Transverse colon (tissue), 4 donors: Measurements from ENCODE around the gene PAK2. TPM values are rescaled to one million over a fixed set of nuclear protein-coding genes. Genes with fewer than 3 reads are reported as not detected.

Source experiments
- DNase-seq: peaks from one replicate; pipeline ENCODE4 v3.0.0-alpha.2; 2019
- H3K27ac ChIP-seq, 4 donors: fragments of 200-600 bp; sonication (generic); 2 replicates each; pipeline ENCODE4 v1.5.1; 2016 to 2018; ENCODE audit warnings: inconsistent platforms in 4 of 4
- H3K27me3 ChIP-seq: fragments of 200-600 bp; sonication (generic); 2 replicates; pipeline ENCODE4 v1.5.1; 2017; ENCODE audit warnings: inconsistent platforms
- H3K36me3 ChIP-seq, 4 donors: fragments of 200-600 bp; sonication (generic); 2 replicates each; pipeline ENCODE4 v1.5.1; 2017 to 2019; ENCODE audit warnings: inconsistent platforms in 4 of 4
- H3K4me1 ChIP-seq, 4 donors: fragments of 200-600 bp; sonication (generic); 2 replicates each; pipeline ENCODE4 v1.5.1; 2017 to 2020; ENCODE audit warnings: inconsistent platforms in 4 of 4
- H3K4me3 ChIP-seq, 4 donors: fragments of 200-600 bp; sonication (generic); 1 replicate in 1 of 4; 2 replicates in 3 of 4; pipeline versions ENCODE4 v1.5.1 to v1.6.1; 2017 to 2019; ENCODE audit warnings: inconsistent platforms in 4 of 4
- H3K9me3 ChIP-seq, 2 donors: fragments of 200-600 bp; sonication (generic); 2 replicates each; pipeline ENCODE4 v1.5.1; 2017 to 2019; ENCODE audit warnings: inconsistent platforms in 2 of 2
- CTCF ChIP-seq, 5 experiments: fragments of 200-600 bp in 3 of 5; fragments of 450-650 bp in 2 of 5; sonication (generic) in 3 of 5; IDR thresholded peaks; 1 replicate in 2 of 5; 2 replicates in 3 of 5; pipeline ENCODE4 v1.5.1; 2016 to 2017; ENCODE audit warnings: antibody characterized with exemption in 5 of 5, inconsistent platforms in 3 of 5, mild to moderate bottlenecking in 2 of 5, moderate library complexity in 1 of 5
- EP300 ChIP-seq: sonication (generic); formaldehyde crosslinking; IDR thresholded peaks from one replicate; pipeline ENCODE4 v1.6.1; 2017; ENCODE audit warnings: antibody characterized with exemption, low read depth
- POLR2A ChIP-seq: fragments of 450-650 bp; IDR thresholded peaks from one replicate; pipeline ENCODE4 v1.6.1; 2016; ENCODE audit warnings: antibody characterized with exemption, mild to moderate bottlenecking, moderate library complexity
- POLR2AphosphoS5 ChIP-seq, 3 donors: sonication (generic); formaldehyde crosslinking; IDR thresholded peaks; one replicate each; pipeline ENCODE4 v1.6.1; 2016; ENCODE audit warnings: antibody characterized with exemption in 3 of 3
- WGBS, 2 donors: methylation state at CpG; one replicate each; pipeline ENCODE4 v1.1.5; 2018; ENCODE audit warnings: low coverage in 1 of 2; 5-methylcytosine and 5-hydroxymethylcytosine counted together
- in situ Hi-C, 4 donors: fragments of 200-750 bp; cut with MboI; loops; one replicate each; pipeline versions ENCODE4 v1.15.0 to v1.15.1; 2017; ENCODE audit warnings: low sequenced_read_pairs in 3 of 4, low pct_ligation_motif_present in 1 of 4, low pct_unique_long_range_greater_than_20kb in 1 of 4
- intact Hi-C: fragments of 100-400 bp; cut with DNase I; formaldehyde crosslinking; loops from one replicate; pipeline ENCODE4 v1.15.1; 2023; ENCODE audit warnings: low total_unique reads
- total RNA-seq, 4 donors: library from RNA; depleted of rRNA; stranded (reverse); fragments of >200 nt; gene quantifications; one replicate each; pipeline ENCODE4 v1.1.0, GENCODE V29; 2016

The PAK2 gene
- total RNA-seq, 4 donors from 2014 or later: 16.3 to 54.5 (median 36.7) TPM

- intact Hi-C loops (no loop called here), in situ Hi-C loops (no loop called here)
- H3K36me3 ChIP-seq: no peaks in the 10 kb centered on the region
- H3K4me3 ChIP-seq: no peak overlapping the region
- TF ChIP-seq CTCF (IDR thresholded peaks at IDR 0.05) (no peak), POLR2A (no peak), POLR2AphosphoS5 (IDR thresholded peaks at IDR 0.05) (no peak), EP300 (no peak)
- H3K27me3 ChIP-seq: no peaks in the 10 kb centered on the region
- no peaks in the 10 kb centered on the region for H3K9me3 ChIP-seq
- peaks cover 0 to 3% (median 0%) of the 10 kb centered on the region in 4 donors for H3K4me1 ChIP-seq
- no peak overlapping the region for H3K27ac ChIP-seq
- no peak for DNase-seq
- 92 to 100% methylated on average over 1 to 7 of the region's 7 CpGs for WGBS, 2 donors
Measured at GRCh38 chr3:196763179-196763578, 23.5 kb downstream of the PAK2 start.

GRCh38 chr3:196765454-196765853 lies 25.8 kb downstream of the PAK2 start:
- intact Hi-C loops: no loop called here
- in situ Hi-C loops: no loop called here
- no peak for TF ChIP-seq POLR2AphosphoS5 (IDR thresholded peaks at IDR 0.05)
- no peak for TF ChIP-seq CTCF (IDR thresholded peaks at IDR 0.05)
- TF ChIP-seq EP300: no peak
- no peak for TF ChIP-seq POLR2A
- no peak overlapping the region for H3K4me3 ChIP-seq
- no peak for DNase-seq
- H3K9me3 ChIP-seq: no peaks in the 10 kb centered on the region
- H3K36me3 ChIP-seq: no peaks in the 10 kb centered on the region
- H3K4me1 ChIP-seq: no peaks in the 10 kb centered on the region
- H3K27me3 ChIP-seq: no peaks in the 10 kb centered on the region
- no peak overlapping the region for H3K27ac ChIP-seq

GRCh38 chr3:196771067-196771466 lies 31.4 kb downstream of the PAK2 start:
- WGBS, 2 donors: 89 to 93% methylated on average over 1 of the region's 1 CpG
- H3K4me1 ChIP-seq: peaks cover 0 to 27% (median 2%) of the 10 kb centered on the region in 4 donors
- no peaks in the 10 kb centered on the region for H3K9me3 ChIP-seq
- intact Hi-C loops: no loop called here
- H3K27ac ChIP-seq: no peak overlapping the region
- in situ Hi-C loops: no loop called here
- no peaks in the 10 kb centered on the region for H3K36me3 ChIP-seq
- no peak overlapping the region for H3K4me3 ChIP-seq
- TF ChIP-seq POLR2AphosphoS5 (IDR thresholded peaks at IDR 0.05) (no peak), CTCF (IDR thresholded peaks at IDR 0.05) (no peak), POLR2A (no peak), EP300 (no peak)
- H3K27me3 ChIP-seq: no peaks in the 10 kb centered on the region
- no peak for DNase-seq

- no peak for TF ChIP-seq EP300
- no peak for TF ChIP-seq POLR2AphosphoS5 (IDR thresholded peaks at IDR 0.05)
- no peak for TF ChIP-seq CTCF (IDR thresholded peaks at IDR 0.05)
- no peak for TF ChIP-seq POLR2A
- no peak overlapping the region for H3K27ac ChIP-seq
- peaks cover 0 to 27% (median 2%) of the 10 kb centered on the region in 4 donors for H3K4me1 ChIP-seq
- H3K27me3 ChIP-seq: no peaks in the 10 kb centered on the region
- WGBS, 2 donors: 78 to 82% methylated on average over 3 to 4 of the region's 4 CpGs
- no peaks in the 10 kb centered on the region for H3K36me3 ChIP-seq
- intact Hi-C loops (no loop called here), in situ Hi-C loops (no loop called here)
- H3K9me3 ChIP-seq: no peaks in the 10 kb centered on the region
- DNase-seq: no peak
- H3K4me3 ChIP-seq: no peak overlapping the region
Measured at GRCh38 chr3:196772102-196772501, 32.4 kb downstream of the PAK2 start.
